ENCODE results near the gene DAZL. TPM values are rescaled to one million over a fixed set of nuclear protein-coding genes. Genes with fewer than 3 reads are reported as not detected.

Gene DAZL
- total RNA-seq, 1 experiment from 2014 or later, result 3.9 TPM

DNA sequence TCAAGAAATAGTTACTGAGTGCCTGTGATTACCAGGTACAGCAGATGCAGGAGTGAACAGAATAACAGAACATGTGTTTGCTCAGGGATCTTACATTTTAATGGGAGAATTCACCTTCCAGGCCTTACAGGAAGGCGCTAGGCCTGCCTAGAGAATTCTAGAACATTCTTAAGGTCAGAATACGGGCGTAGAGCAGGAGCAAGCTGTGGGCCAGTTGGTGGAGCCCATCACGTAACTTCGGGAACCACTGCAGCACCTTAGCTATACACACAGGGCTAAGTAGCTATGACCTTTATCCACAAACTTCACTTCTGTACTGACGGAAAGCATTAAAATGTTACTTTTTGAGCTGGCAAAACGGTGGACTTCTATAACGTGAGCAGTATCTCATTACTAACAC lies 743 bp upstream of the DAZL start:
- Mint-ChIP-seq H3K9me3 (peaks cover 3% of the 10 kb centered on the region), H3K36me3 (peaks cover 12% of the 10 kb centered on the region), H3K4me1 (peaks cover 63% of the 10 kb centered on the region), H3K4me3 (no peak overlapping the region), H3K27ac (peak overlapping the region; percentile 11; the same call in 1 of the 2 replicates), H3K27me3 (ENCODE audit: low read depth) (no peaks in the 10 kb centered on the region)
- CTCF ChIA-PET, result interaction anchor here (0.8 kb wide), 1 partner anchor 162 kb away, joined by 3 read pairs; no protein-coding TSS in a partner anchor
- DNase-seq (ENCODE audit: low spot score) (no peak), ATAC-seq (no peak)
- POLR2A ChIA-PET, result no interaction called here
- no peak for TF ChIP-seq MYBL2 (CRISPR knock-in tag; IDR thresholded peaks at IDR 0.05)
- TF ChIP-seq, protein P1, sequence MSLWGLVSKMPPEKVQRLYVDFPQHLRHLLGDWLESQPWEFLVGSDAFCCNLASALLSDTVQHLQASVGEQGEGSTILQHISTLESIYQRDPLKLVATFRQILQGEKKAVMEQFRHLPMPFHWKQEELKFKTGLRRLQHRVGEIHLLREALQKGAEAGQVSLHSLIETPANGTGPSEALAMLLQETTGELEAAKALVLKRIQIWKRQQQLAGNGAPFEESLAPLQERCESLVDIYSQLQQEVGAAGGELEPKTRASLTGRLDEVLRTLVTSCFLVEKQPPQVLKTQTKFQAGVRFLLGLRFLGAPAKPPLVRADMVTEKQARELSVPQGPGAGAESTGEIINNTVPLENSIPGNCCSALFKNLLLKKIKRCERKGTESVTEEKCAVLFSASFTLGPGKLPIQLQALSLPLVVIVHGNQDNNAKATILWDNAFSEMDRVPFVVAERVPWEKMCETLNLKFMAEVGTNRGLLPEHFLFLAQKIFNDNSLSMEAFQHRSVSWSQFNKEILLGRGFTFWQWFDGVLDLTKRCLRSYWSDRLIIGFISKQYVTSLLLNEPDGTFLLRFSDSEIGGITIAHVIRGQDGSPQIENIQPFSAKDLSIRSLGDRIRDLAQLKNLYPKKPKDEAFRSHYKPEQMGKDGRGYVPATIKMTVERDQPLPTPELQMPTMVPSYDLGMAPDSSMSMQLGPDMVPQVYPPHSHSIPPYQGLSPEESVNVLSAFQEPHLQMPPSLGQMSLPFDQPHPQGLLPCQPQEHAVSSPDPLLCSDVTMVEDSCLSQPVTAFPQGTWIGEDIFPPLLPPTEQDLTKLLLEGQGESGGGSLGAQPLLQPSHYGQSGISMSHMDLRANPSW (CRISPR knock-in tag; conservative IDR thresholded peaks at IDR 0.05; ENCODE audit: low read depth), result no peak
- no peak for TF ChIP-seq JAZF1 (CRISPR knock-in tag; IDR thresholded peaks at IDR 0.05)
- no peak for TF ChIP-seq SP1 (CRISPR knock-in tag; conservative IDR thresholded peaks at IDR 0.05)
- TF ChIP-seq, protein P2, sequence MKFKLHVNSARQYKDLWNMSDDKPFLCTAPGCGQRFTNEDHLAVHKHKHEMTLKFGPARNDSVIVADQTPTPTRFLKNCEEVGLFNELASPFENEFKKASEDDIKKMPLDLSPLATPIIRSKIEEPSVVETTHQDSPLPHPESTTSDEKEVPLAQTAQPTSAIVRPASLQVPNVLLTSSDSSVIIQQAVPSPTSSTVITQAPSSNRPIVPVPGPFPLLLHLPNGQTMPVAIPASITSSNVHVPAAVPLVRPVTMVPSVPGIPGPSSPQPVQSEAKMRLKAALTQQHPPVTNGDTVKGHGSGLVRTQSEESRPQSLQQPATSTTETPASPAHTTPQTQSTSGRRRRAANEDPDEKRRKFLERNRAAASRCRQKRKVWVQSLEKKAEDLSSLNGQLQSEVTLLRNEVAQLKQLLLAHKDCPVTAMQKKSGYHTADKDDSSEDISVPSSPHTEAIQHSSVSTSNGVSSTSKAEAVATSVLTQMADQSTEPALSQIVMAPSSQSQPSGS (CRISPR knock-in tag; IDR thresholded peaks at IDR 0.05; ENCODE audit: borderline replicate concordance, low read depth), result no peak
- no peak for TF ChIP-seq SMAD4 (CRISPR knock-in tag; IDR thresholded peaks at IDR 0.05)
- TF ChIP-seq, protein P3, sequence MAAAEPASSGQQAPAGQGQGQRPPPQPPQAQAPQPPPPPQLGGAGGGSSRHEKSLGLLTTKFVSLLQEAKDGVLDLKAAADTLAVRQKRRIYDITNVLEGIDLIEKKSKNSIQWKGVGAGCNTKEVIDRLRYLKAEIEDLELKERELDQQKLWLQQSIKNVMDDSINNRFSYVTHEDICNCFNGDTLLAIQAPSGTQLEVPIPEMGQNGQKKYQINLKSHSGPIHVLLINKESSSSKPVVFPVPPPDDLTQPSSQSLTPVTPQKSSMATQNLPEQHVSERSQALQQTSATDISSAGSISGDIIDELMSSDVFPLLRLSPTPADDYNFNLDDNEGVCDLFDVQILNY (CRISPR knock-in tag; IDR thresholded peaks at IDR 0.05), result no peak
- TF ChIP-seq ZNF396 (CRISPR knock-in tag; IDR thresholded peaks at IDR 0.05; ENCODE audit: borderline replicate concordance), result no peak
- TF ChIP-seq ZNF219 (CRISPR knock-in tag; IDR thresholded peaks at IDR 0.05; ENCODE audit: borderline replicate concordance), result no peak
- TF ChIP-seq, protein P4, sequence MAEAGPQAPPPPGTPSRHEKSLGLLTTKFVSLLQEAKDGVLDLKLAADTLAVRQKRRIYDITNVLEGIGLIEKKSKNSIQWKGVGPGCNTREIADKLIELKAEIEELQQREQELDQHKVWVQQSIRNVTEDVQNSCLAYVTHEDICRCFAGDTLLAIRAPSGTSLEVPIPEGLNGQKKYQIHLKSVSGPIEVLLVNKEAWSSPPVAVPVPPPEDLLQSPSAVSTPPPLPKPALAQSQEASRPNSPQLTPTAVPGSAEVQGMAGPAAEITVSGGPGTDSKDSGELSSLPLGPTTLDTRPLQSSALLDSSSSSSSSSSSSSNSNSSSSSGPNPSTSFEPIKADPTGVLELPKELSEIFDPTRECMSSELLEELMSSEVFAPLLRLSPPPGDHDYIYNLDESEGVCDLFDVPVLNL (CRISPR knock-in tag; IDR thresholded peaks at IDR 0.05; ENCODE audit: borderline replicate concordance, low read depth), result no peak
- TF ChIP-seq, protein P5, sequence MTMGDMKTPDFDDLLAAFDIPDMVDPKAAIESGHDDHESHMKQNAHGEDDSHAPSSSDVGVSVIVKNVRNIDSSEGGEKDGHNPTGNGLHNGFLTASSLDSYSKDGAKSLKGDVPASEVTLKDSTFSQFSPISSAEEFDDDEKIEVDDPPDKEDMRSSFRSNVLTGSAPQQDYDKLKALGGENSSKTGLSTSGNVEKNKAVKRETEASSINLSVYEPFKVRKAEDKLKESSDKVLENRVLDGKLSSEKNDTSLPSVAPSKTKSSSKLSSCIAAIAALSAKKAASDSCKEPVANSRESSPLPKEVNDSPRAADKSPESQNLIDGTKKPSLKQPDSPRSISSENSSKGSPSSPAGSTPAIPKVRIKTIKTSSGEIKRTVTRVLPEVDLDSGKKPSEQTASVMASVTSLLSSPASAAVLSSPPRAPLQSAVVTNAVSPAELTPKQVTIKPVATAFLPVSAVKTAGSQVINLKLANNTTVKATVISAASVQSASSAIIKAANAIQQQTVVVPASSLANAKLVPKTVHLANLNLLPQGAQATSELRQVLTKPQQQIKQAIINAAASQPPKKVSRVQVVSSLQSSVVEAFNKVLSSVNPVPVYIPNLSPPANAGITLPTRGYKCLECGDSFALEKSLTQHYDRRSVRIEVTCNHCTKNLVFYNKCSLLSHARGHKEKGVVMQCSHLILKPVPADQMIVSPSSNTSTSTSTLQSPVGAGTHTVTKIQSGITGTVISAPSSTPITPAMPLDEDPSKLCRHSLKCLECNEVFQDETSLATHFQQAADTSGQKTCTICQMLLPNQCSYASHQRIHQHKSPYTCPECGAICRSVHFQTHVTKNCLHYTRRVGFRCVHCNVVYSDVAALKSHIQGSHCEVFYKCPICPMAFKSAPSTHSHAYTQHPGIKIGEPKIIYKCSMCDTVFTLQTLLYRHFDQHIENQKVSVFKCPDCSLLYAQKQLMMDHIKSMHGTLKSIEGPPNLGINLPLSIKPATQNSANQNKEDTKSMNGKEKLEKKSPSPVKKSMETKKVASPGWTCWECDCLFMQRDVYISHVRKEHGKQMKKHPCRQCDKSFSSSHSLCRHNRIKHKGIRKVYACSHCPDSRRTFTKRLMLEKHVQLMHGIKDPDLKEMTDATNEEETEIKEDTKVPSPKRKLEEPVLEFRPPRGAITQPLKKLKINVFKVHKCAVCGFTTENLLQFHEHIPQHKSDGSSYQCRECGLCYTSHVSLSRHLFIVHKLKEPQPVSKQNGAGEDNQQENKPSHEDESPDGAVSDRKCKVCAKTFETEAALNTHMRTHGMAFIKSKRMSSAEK (CRISPR knock-in tag; IDR thresholded peaks at IDR 0.05; ENCODE audit: borderline replicate concordance), result no peak
- no peak for TF ChIP-seq OVOL2 (CRISPR knock-in tag; IDR thresholded peaks at IDR 0.05; ENCODE audit: borderline replicate concordance)
- TF ChIP-seq, protein P6, sequence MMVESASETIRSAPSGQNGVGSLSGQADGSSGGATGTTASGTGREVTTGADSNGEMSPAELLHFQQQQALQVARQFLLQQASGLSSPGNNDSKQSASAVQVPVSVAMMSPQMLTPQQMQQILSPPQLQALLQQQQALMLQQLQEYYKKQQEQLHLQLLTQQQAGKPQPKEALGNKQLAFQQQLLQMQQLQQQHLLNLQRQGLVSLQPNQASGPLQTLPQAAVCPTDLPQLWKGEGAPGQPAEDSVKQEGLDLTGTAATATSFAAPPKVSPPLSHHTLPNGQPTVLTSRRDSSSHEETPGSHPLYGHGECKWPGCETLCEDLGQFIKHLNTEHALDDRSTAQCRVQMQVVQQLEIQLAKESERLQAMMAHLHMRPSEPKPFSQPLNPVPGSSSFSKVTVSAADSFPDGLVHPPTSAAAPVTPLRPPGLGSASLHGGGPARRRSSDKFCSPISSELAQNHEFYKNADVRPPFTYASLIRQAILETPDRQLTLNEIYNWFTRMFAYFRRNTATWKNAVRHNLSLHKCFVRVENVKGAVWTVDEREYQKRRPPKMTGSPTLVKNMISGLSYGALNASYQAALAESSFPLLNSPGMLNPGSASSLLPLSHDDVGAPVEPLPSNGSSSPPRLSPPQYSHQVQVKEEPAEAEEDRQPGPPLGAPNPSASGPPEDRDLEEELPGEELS (CRISPR knock-in tag; IDR thresholded peaks at IDR 0.05), result no peak
- no peak for TF ChIP-seq ZNF416 (CRISPR knock-in tag; IDR thresholded peaks at IDR 0.05)
- TF ChIP-seq GTF2I (CRISPR knock-in tag; conservative IDR thresholded peaks at IDR 0.05), result no peak
- no peak for TF ChIP-seq RELA (CRISPR knock-in tag; IDR thresholded peaks at IDR 0.05; ENCODE audit: borderline replicate concordance)
- TF ChIP-seq, protein P7, sequence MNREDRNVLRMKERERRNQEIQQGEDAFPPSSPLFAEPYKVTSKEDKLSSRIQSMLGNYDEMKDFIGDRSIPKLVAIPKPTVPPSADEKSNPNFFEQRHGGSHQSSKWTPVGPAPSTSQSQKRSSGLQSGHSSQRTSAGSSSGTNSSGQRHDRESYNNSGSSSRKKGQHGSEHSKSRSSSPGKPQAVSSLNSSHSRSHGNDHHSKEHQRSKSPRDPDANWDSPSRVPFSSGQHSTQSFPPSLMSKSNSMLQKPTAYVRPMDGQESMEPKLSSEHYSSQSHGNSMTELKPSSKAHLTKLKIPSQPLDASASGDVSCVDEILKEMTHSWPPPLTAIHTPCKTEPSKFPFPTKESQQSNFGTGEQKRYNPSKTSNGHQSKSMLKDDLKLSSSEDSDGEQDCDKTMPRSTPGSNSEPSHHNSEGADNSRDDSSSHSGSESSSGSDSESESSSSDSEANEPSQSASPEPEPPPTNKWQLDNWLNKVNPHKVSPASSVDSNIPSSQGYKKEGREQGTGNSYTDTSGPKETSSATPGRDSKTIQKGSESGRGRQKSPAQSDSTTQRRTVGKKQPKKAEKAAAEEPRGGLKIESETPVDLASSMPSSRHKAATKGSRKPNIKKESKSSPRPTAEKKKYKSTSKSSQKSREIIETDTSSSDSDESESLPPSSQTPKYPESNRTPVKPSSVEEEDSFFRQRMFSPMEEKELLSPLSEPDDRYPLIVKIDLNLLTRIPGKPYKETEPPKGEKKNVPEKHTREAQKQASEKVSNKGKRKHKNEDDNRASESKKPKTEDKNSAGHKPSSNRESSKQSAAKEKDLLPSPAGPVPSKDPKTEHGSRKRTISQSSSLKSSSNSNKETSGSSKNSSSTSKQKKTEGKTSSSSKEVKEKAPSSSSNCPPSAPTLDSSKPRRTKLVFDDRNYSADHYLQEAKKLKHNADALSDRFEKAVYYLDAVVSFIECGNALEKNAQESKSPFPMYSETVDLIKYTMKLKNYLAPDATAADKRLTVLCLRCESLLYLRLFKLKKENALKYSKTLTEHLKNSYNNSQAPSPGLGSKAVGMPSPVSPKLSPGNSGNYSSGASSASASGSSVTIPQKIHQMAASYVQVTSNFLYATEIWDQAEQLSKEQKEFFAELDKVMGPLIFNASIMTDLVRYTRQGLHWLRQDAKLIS (CRISPR knock-in tag; IDR thresholded peaks at IDR 0.05; ENCODE audit: borderline replicate concordance), result no peak
- TF ChIP-seq, protein P8, sequence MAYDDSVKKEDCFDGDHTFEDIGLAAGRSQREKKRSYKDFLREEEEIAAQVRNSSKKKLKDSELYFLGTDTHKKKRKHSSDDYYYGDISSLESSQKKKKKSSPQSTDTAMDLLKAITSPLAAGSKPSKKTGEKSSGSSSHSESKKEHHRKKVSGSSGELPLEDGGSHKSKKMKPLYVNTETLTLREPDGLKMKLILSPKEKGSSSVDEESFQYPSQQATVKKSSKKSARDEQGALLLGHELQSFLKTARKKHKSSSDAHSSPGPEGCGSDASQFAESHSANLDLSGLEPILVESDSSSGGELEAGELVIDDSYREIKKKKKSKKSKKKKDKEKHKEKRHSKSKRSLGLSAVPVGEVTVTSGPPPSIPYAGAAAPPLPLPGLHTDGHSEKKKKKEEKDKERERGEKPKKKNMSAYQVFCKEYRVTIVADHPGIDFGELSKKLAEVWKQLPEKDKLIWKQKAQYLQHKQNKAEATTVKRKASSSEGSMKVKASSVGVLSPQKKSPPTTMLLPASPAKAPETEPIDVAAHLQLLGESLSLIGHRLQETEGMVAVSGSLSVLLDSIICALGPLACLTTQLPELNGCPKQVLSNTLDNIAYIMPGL (CRISPR knock-in tag; IDR thresholded peaks at IDR 0.05), result no peak
- no peak for TF ChIP-seq TEAD1 (CRISPR knock-in tag; IDR thresholded peaks at IDR 0.05)
